ENCODE data around the gene ARFIP1. TPM values are rescaled to one million over a fixed set of nuclear protein-coding genes. Genes with fewer than 3 reads are reported as not detected.

ARFIP1 gene
- total and polyA plus RNA-seq, 2 donors (not counting 1 experiment from before 2014, with no cell fraction given): 11.1 to 23.5 TPM

DNA sequence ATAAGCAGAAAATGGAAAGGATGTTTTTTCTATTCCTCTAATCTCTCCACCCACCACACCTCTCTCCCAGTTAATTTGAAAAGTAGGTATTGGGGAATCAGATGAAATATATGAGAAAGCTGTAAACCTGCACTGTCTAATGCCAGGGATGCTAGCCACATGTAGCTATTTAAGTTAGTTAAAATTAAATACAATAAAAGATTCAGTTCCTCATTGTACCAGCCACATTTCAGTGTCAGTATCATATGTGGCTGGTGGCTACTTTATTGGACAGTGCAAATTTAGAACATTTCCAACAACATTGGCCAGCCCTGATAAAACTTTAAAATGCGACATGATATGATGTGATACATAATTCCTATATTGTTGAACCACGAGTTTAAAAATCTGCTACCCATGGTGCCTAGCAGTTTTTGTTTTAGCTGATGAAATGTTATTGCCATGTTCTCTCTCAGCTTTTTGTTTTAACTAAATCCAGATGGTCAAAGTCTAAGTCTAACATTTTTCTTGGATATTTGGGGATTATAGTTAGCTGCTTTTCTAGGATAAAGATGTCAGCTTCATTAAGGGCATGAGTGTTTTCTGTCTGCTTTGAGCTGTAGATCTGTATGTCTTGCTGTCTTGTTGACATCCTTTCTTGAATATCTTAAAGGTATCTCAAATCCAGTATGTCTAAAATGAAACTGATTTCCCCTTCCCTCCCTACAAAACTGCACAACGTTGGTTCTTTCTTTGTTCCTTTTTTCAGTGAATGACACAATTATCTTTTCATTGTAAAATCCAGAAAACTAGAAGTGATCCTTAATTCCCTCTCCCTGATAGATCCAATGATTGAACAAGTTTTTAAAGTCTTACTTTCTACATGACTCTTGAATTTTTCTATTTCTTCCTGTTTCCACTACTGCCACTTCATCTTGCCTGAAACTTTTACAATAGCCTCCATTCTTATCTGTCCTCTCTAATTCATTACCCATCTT lies 6.2 kb downstream of the ARFIP1 start:
- H3K27me3 ChIP-seq (replicated peaks in 1 of 4; ENCODE audit: control extremely low read depth in 1 of 4, control insufficient read depth in 3 of 4, insufficient read depth in 4 of 4, low read length in 3 of 4): no peaks in the 10 kb centered on the region
- H2AFZ ChIP-seq (ENCODE audit: insufficient read depth, low read depth, low read length, poor library complexity, severe bottlenecking): peak overlapping the region; percentile 3
- intact Hi-C loops (cut with micrococcal nuclease): loop anchor here (10.0 kb wide), 1 partner anchor 59 kb away; no protein-coding TSS in a partner anchor
- no peak overlapping the region for H3K9ac ChIP-seq (ENCODE audit: low read length)
- H4K20me1 ChIP-seq (ENCODE audit: control insufficient read depth, insufficient read depth, low read length, poor library complexity, severe bottlenecking): no peaks in the 10 kb centered on the region
- peak overlapping the region; percentile 59 for H3K27ac Mint-ChIP-seq
- peaks cover 41% of the 10 kb centered on the region for H3K79me2 ChIP-seq (ENCODE audit: control insufficient read depth, insufficient read depth, low read length)
- H3K27ac ChIP-seq (ENCODE audit: low read length in 2 of 2): peak overlapping the region; percentile 27 to 66
- POLR2A ChIA-PET: no interaction called here
- peak overlapping the region in 1 of 5 experiments; percentile 12 for H3K4me3 ChIP-seq (ENCODE audit: control extremely low read depth in 1 of 5, extremely low read depth in 1 of 5, insufficient read depth in 1 of 5, low read depth in 2 of 5, low read length in 4 of 5)
- TF ChIP-seq, protein P1, sequence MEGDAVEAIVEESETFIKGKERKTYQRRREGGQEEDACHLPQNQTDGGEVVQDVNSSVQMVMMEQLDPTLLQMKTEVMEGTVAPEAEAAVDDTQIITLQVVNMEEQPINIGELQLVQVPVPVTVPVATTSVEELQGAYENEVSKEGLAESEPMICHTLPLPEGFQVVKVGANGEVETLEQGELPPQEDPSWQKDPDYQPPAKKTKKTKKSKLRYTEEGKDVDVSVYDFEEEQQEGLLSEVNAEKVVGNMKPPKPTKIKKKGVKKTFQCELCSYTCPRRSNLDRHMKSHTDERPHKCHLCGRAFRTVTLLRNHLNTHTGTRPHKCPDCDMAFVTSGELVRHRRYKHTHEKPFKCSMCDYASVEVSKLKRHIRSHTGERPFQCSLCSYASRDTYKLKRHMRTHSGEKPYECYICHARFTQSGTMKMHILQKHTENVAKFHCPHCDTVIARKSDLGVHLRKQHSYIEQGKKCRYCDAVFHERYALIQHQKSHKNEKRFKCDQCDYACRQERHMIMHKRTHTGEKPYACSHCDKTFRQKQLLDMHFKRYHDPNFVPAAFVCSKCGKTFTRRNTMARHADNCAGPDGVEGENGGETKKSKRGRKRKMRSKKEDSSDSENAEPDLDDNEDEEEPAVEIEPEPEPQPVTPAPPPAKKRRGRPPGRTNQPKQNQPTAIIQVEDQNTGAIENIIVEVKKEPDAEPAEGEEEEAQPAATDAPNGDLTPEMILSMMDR (IDR thresholded peaks at IDR 0.05): no peak
- H3K4me1 Mint-ChIP-seq: peaks cover 43% of the 10 kb centered on the region
- H3K9me3 Mint-ChIP-seq (ENCODE audit: insufficient read depth): no peaks in the 10 kb centered on the region
- peak overlapping the region; percentile 45 for H3K4me2 ChIP-seq (replicated peaks; ENCODE audit: low read depth, low read length, poor library complexity, severe bottlenecking)
- CTCF ChIA-PET: interaction anchor here (1.0 to 2.3 kb wide), 2 partner anchors 14 to 285 kb away, joined by 4 to 7 read pairs; no protein-coding TSS in a partner anchor
- ATAC-seq (ENCODE audit: low read depth): peak; percentile 45
- no peaks in the 10 kb centered on the region for H3K27me3 Mint-ChIP-seq
- WGBS (ENCODE audit: insufficient coverage): 0% methylated on average over 1 of the region's 3 CpGs
- DNase-seq: peak; percentile 21
- H3K4me3 Mint-ChIP-seq: peak overlapping the region; percentile 42
- H3K36me3 ChIP-seq (replicated peaks in 1 of 2; ENCODE audit: control extremely low read depth in 1 of 2, control insufficient read depth in 1 of 2, extremely low read depth in 1 of 2, insufficient read depth in 2 of 2, low read length in 1 of 2): no peaks in the 10 kb centered on the region
- H3K9me3 ChIP-seq (ENCODE audit: control extremely low read depth in 1 of 3, control insufficient read depth in 2 of 3, insufficient read depth in 1 of 3, low read length in 2 of 3): no peaks in the 10 kb centered on the region
- peaks cover 18 to 29% of the 10 kb centered on the region in 2 donors for H3K4me1 ChIP-seq (ENCODE audit: control insufficient read depth in 2 of 2, insufficient read depth in 2 of 2, low read length in 2 of 2)

DNA sequence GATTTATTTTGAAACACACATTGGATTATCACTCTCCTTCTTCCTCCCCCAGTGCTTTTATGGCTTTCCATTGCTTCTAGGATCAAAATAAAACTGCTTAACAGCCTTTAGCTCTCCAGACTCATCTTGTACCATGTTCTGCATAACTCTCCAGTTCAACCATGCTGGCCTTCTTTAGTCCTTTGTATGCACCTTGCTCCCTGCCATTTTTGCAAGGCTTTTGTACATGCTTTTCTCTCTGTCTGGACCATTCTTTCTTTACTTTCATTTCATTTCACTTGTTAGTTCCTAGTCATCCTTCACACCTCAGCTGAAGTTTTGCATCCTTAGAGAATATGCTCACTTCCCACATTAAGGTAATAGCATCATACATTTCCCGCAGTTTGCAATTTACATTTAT lies 6.9 kb downstream of the ARFIP1 start:
- Histone ChIP-seq H3K4me2 (replicated peaks; ENCODE audit: low read depth, low read length, poor library complexity, severe bottlenecking) (peak overlapping the region; percentile 45), H3K4me3 (ENCODE audit: control extremely low read depth in 1 of 5, extremely low read depth in 1 of 5, insufficient read depth in 1 of 5, low read depth in 2 of 5, low read length in 4 of 5) (no peak overlapping the region), H3K79me2 (ENCODE audit: control insufficient read depth, insufficient read depth, low read length) (peaks cover 46% of the 10 kb centered on the region), H3K27ac (ENCODE audit: low read length in 2 of 2) (peak overlapping the region; percentile 27 to 66), H2AFZ (ENCODE audit: insufficient read depth, low read depth, low read length, poor library complexity, severe bottlenecking) (peak overlapping the region; percentile 3), H3K36me3 (replicated peaks in 1 of 2; ENCODE audit: control extremely low read depth in 1 of 2, control insufficient read depth in 1 of 2, extremely low read depth in 1 of 2, insufficient read depth in 2 of 2, low read length in 1 of 2) (no peaks in the 10 kb centered on the region), H3K9me3 (ENCODE audit: control extremely low read depth in 1 of 3, control insufficient read depth in 2 of 3, insufficient read depth in 1 of 3, low read length in 2 of 3) (no peaks in the 10 kb centered on the region), H4K20me1 (ENCODE audit: control insufficient read depth, insufficient read depth, low read length, poor library complexity, severe bottlenecking) (no peaks in the 10 kb centered on the region), H3K4me1 (ENCODE audit: control insufficient read depth in 2 of 2, insufficient read depth in 2 of 2, low read length in 2 of 2) (peaks cover 18 to 29% of the 10 kb centered on the region in 2 donors), H3K27me3 (replicated peaks in 1 of 4; ENCODE audit: control extremely low read depth in 1 of 4, control insufficient read depth in 3 of 4, insufficient read depth in 4 of 4, low read length in 3 of 4) (no peaks in the 10 kb centered on the region), H3K9ac (ENCODE audit: low read length) (no peak overlapping the region)
- CTCF ChIA-PET: interaction anchor here (1.0 to 2.3 kb wide), 2 partner anchors 13 to 285 kb away, joined by 4 to 7 read pairs; no protein-coding TSS in a partner anchor
- Mint-ChIP-seq H3K9me3 (ENCODE audit: insufficient read depth) (no peaks in the 10 kb centered on the region), H3K27me3 (no peaks in the 10 kb centered on the region), H3K4me3 (peak overlapping the region; percentile 42), H3K4me1 (peaks cover 40% of the 10 kb centered on the region), H3K27ac (peak overlapping the region; percentile 10)
- no peak for TF ChIP-seq EZH2 (IDR thresholded peaks at IDR 0.05; ENCODE audit: borderline replicate concordance, insufficient read depth, low read depth, low read length, poor library complexity, severe bottlenecking)
- TF ChIP-seq, protein P1 (IDR thresholded peaks at IDR 0.05): no peak
- intact Hi-C loops (cut with micrococcal nuclease): loop anchor here (10.0 kb wide), 1 partner anchor 58 kb away; no protein-coding TSS in a partner anchor
- no CpG with 5 or more reads among the region's 1 CpG for WGBS (ENCODE audit: insufficient coverage)
- POLR2A ChIA-PET: interaction anchor here (0.6 kb wide), 1 partner anchor 232 kb away, joined by 7 read pairs; no protein-coding TSS in a partner anchor
- DNase-seq: no peak
- no peak for ATAC-seq (ENCODE audit: low read depth)
